ENCODE data around the gene DKK3. TPM values are rescaled to one million over a fixed set of nuclear protein-coding genes. Genes with fewer than 3 reads are reported as not detected.
A peak's percentile ranks its signal among the peaks of the same experiment; 100 is the strongest.

Gene DKK3
- polyA plus RNA-seq, 2 of the 4 experiments (the other 2 are of a cell fraction) = 18.4 to 20.8 TPM

DNA sequence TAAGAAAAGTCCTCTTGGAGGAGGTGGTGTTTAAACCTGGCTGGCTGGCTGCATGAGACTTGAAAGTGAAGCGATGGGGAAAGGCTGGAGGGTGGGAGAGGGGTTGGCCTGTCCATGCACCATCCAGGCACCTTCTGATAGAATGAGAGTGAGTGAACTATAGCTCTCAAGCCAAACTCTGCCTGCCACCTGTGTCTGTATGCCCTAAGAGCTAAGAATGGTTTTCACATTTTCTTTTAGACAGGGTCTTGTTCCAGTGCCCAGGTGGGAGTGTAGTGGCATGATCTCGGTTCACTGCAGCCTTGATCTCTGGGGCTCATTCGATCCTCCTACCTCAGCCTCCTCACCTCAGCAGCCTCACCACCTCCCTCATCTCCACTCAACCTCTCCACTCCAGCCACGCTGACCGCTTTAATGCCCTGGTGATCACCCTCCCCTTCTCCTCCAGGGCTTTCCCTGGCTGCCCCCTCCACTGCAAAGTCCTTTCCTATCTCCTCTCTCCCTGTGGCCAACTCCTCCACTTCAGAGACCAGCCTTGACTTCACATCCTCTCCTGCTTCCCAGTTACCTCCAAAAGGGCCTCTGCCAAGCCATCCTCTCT, 38.3 kb upstream of the DKK3 start:
- peak overlapping the region; percentile 77 to 83 for H3K27ac ChIP-seq
- CTCF ChIA-PET = interaction anchor here (0.6 to 21.4 kb wide), 53 partner anchors 9 to 1020 kb away, joined by 3 to 664 read pairs (median 5); partner anchors contain the start of gene USP47
- POLR2A ChIA-PET = no interaction called here
- no peak overlapping the region for H3K4me3 ChIP-seq
- no peak overlapping the region for H3K4me2 ChIP-seq
- FAIRE-seq (no peak), DNase-seq (ENCODE audit: low read depth in 1 of 2, low spot score in 1 of 2) (no peak), ATAC-seq (no peak)
- H3K9me3 ChIP-seq = peaks cover 2% of the 10 kb centered on the region; the same call in 1 of the 3 replicates
- H3K4me1 ChIP-seq = peaks cover 62% of the 10 kb centered on the region
- WGBS (ENCODE audit: missing lambda C conversion rate) = 63% methylated on average over 5 of the region's 5 CpGs
- TF ChIP-seq EP300 (IDR thresholded peaks at IDR 0.05) = no peak

- TF ChIP-seq ZFP36 (IDR thresholded peaks at IDR 0.05; ENCODE audit: borderline replicate concordance, partially characterized antibody) (no peak), EP300 (IDR thresholded peaks at IDR 0.05) (no peak), EHF (CRISPR knock-in tag; IDR thresholded peaks at IDR 0.05) (no peak), KDM1A (IDR thresholded peaks at IDR 0.05; ENCODE audit: low read depth) (no peak), CHD2 (IDR thresholded peaks at IDR 0.05; ENCODE audit: low read length, partially characterized antibody) (no peak), RCOR1 (IDR thresholded peaks at IDR 0.05; ENCODE audit: low read depth, low read length) (no peak), POLR2AphosphoS2 (conservative IDR thresholded peaks at IDR 0.05; ENCODE audit: low read length) (no peak), ZC3H11A (IDR thresholded peaks at IDR 0.05) (no peak), CBX8 (IDR thresholded peaks at IDR 0.05) (no peak), RAD21 (conservative IDR thresholded peaks at IDR 0.05 in 1 of 2, IDR thresholded peaks at IDR 0.05 in 1 of 2) (no peak), FOSB (CRISPR knock-in tag; IDR thresholded peaks at IDR 0.05) (no peak)
- TF ChIP-seq, protein P1, sequence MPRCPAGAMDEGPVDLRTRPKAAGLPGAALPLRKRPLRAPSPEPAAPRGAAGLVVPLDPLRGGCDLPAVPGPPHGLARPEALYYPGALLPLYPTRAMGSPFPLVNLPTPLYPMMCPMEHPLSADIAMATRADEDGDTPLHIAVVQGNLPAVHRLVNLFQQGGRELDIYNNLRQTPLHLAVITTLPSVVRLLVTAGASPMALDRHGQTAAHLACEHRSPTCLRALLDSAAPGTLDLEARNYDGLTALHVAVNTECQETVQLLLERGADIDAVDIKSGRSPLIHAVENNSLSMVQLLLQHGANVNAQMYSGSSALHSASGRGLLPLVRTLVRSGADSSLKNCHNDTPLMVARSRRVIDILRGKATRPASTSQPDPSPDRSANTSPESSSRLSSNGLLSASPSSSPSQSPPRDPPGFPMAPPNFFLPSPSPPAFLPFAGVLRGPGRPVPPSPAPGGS (IDR thresholded peaks at IDR 0.05) = no peak
- TF ChIP-seq, protein P2, sequence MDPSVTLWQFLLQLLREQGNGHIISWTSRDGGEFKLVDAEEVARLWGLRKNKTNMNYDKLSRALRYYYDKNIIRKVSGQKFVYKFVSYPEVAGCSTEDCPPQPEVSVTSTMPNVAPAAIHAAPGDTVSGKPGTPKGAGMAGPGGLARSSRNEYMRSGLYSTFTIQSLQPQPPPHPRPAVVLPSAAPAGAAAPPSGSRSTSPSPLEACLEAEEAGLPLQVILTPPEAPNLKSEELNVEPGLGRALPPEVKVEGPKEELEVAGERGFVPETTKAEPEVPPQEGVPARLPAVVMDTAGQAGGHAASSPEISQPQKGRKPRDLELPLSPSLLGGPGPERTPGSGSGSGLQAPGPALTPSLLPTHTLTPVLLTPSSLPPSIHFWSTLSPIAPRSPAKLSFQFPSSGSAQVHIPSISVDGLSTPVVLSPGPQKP (IDR thresholded peaks at IDR 0.05; ENCODE audit: low read depth, low read length) = no peak
- H3K4me1 ChIP-seq = peaks cover 57% of the 10 kb centered on the region
- no peak overlapping the region for H3K4me2 ChIP-seq
- ChIA-PET CTCF (interaction anchor here (0.7 to 21.4 kb wide), 43 partner anchors 10 to 259 kb away, joined by 3 to 664 read pairs (median 6); partner anchors contain the start of gene USP47), POLR2A (no interaction called here)
- no peak for FAIRE-seq
- H3K4me3 ChIP-seq = no peak overlapping the region
- no peak for ATAC-seq
- peaks cover 3% of the 10 kb centered on the region; the same call in 1 of the 3 replicates for H3K9me3 ChIP-seq
- 88% methylated on average over 7 of the region's 7 CpGs for WGBS (ENCODE audit: missing lambda C conversion rate)
- no peak for DNase-seq (ENCODE audit: low read depth in 1 of 2, low spot score in 1 of 2)
- H3K27ac ChIP-seq = peak overlapping the region; percentile 77 to 83; a peak in 5 of 6 replicates
Observed at GRCh38 chr11:12045914-12046635, 37.6 kb upstream of the DKK3 start.

DNA sequence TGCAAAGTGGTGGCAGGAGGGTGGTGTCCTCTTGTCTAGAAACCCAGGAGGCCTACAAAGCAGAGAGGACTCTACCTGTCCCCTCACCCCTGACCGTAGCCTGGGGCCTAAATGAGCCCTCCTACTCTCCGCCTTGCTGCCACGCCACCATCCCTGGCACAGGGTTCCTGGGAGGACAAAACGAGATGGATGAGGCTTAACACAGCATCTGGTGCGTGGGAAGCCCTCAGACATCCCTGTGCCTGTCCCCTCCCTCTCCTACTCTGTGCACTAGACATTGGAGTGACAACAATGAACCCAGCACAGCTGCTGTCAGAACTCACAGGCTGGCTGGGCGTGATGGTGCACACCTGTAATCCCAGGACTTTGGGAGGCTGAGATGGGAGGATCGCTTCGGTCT, 36.4 kb upstream of the DKK3 start:
- H3K4me1 ChIP-seq = peaks cover 44% of the 10 kb centered on the region
- peak overlapping the region; percentile 76 for H3K4me2 ChIP-seq
- H3K27ac ChIP-seq = peak overlapping the region; percentile 85 to 86
- FAIRE-seq (no peak), ATAC-seq (peak; percentile 10 to 17; a peak in 4 of 6 replicates), DNase-seq (ENCODE audit: low read depth in 1 of 2, low spot score in 1 of 2) (no peak)
- ChIA-PET POLR2A (interaction anchor here (1.0 to 1.2 kb wide), 2 partner anchors 68 to 189 kb away, joined by 3 to 4 read pairs; no protein-coding TSS in a partner anchor), CTCF (interaction anchor here (0.6 to 21.4 kb wide), 80 partner anchors 8 to 1110 kb away, joined by 3 to 664 read pairs (median 5); partner anchors contain the start of gene GALNT18)
- H3K4me3 ChIP-seq = no peak overlapping the region
- peaks cover 3% of the 10 kb centered on the region; the same call in 1 of the 3 replicates for H3K9me3 ChIP-seq
- WGBS (ENCODE audit: missing lambda C conversion rate) = 69% methylated on average over 8 of the region's 8 CpGs
- TF ChIP-seq NR3C1 (IDR thresholded peaks at IDR 0.05) (no peak), FOSB (CRISPR knock-in tag; IDR thresholded peaks at IDR 0.05) (no peak), BHLHE40 (IDR thresholded peaks at IDR 0.05; ENCODE audit: low read depth, low read length) (no peak), GATA3 (IDR thresholded peaks at IDR 0.05; ENCODE audit: borderline replicate concordance) (no peak), POLR2A (IDR thresholded peaks at IDR 0.05; ENCODE audit: low read length) (no peak), ATOH8 (CRISPR knock-in tag; IDR thresholded peaks at IDR 0.05; ENCODE audit: low read depth) (no peak), ZSCAN20 (CRISPR knock-in tag; IDR thresholded peaks at IDR 0.05) (no peak), JUN (IDR thresholded peaks at IDR 0.05) (no peak), HOXB13 (CRISPR knock-in tag; IDR thresholded peaks at IDR 0.05; ENCODE audit: low read depth) (no peak), MAX (IDR thresholded peaks at IDR 0.05) (no peak), FOSL2 (IDR thresholded peaks at IDR 0.05) (no peak), FOSL2 (CRISPR knock-in tag; IDR thresholded peaks at IDR 0.05) (no peak), ZNF302 (CRISPR knock-in tag; IDR thresholded peaks at IDR 0.05) (no peak), MAZ (IDR thresholded peaks at IDR 0.05; ENCODE audit: borderline replicate concordance, low read depth, low read length) (no peak)
- TF ChIP-seq, protein P2 (IDR thresholded peaks at IDR 0.05; ENCODE audit: low read depth, low read length) = no peak
- TF ChIP-seq, protein P3, sequence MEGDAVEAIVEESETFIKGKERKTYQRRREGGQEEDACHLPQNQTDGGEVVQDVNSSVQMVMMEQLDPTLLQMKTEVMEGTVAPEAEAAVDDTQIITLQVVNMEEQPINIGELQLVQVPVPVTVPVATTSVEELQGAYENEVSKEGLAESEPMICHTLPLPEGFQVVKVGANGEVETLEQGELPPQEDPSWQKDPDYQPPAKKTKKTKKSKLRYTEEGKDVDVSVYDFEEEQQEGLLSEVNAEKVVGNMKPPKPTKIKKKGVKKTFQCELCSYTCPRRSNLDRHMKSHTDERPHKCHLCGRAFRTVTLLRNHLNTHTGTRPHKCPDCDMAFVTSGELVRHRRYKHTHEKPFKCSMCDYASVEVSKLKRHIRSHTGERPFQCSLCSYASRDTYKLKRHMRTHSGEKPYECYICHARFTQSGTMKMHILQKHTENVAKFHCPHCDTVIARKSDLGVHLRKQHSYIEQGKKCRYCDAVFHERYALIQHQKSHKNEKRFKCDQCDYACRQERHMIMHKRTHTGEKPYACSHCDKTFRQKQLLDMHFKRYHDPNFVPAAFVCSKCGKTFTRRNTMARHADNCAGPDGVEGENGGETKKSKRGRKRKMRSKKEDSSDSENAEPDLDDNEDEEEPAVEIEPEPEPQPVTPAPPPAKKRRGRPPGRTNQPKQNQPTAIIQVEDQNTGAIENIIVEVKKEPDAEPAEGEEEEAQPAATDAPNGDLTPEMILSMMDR (IDR thresholded peaks at IDR 0.05) = no peak

All from A549 (cell line).